ENCODE measurements around the gene APOM.
A peak's percentile ranks its signal among the peaks of the same experiment; 100 is the strongest.

DNA sequence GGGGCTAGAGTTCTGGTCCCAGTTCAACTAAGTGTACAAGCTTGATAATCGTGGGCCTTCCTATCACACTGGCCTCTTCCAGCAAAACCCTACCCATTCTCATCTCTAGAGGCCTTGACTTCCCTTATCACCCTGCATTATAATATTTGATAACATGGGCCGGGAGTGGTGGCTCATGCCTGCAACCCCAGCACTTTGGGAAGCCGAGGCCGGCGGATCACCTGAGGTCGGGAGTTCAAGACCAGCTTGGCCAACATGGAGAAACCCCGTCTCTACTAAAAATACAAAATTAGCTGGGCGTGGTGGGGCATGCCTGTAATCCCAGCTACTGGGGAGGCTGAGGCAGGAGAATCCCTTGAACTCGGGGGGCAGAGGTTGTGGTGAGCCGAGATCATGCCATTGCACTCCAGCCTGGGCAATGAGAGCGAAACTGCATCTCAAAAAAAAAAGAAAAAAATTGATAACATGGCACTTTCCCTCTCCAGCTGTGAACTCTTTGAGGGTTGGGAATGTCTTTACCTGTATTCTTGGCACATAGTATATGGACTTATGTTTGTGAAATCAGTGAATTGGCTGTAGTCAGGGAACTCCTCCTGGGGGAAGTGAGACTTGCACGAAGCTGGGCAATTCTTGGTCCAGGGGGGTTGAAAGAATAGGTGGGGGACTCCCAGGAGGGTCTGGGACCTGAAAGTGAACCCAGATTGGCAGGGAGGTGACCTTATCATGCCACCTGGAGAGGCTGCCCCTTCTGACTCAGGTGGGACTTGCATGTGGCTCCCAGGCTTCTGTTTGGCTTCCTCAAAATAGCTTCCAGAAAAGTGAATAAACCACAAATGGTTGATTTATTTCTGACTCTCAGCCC is 5.8 kb downstream of the APOM start:
- TF ChIP-seq EZH2phosphoT487 (IDR thresholded peaks at IDR 0.05; ENCODE audit: borderline replicate concordance, low read length): no peak
- peak; percentile 11 for TF ChIP-seq CTCF (IDR thresholded peaks at IDR 0.05; ENCODE audit: low read depth, low read length, poor library complexity, severe bottlenecking)

Data from DOHH2 (cell line).